A673 (cell line): ENCODE results near the gene POU2AF1. TPM values are rescaled to one million over a fixed set of nuclear protein-coding genes. Genes with fewer than 3 reads are reported as not detected.

Source experiments
- BruUV-seq: library from RNA; stranded (reverse); fragments of 400-500 nt; replicated peaks from 2 replicates; lab custom pipeline; 2021; lab: Mats Ljungman, UMichigan
- CTCF ChIA-PET: fragments of 300-600 bp; sonication (Branson Sonifier 250); formaldehyde crosslinking; loops from one replicate; lab custom pipeline; 2022; ENCODE audit warnings: antibody characterized with exemption; lab: Charles Lee
- POLR2A ChIA-PET: fragments of 300-600 bp; sonication (Branson Sonifier 250); formaldehyde crosslinking; loops from one replicate; lab custom pipeline; 2022; ENCODE audit warnings: antibody characterized with exemption; ENCODE audit not compliant: low non-redundant PET; lab: Charles Lee
- DNase-seq: peaks from one replicate; pipeline ENCODE4 v3.0.0-alpha.2; 2015; ENCODE audit warnings: low spot score
- H3K27ac ChIP-seq: fragments of 200-600 bp; sonication (generic); 2 replicates; pipeline ENCODE4 v1.5.1; 2016; ENCODE audit warnings: mixed run types, low read depth, mild to moderate bottlenecking, mixed read lengths, antibody characterized with exemption, low read length; ENCODE audit not compliant: poor library complexity, severe bottlenecking
- H3K27me3 ChIP-seq: fragments of 200-600 bp; sonication (generic); replicated peaks from 2 replicates; pipeline ENCODE4 v1.6.1; 2017; ENCODE audit warnings: mixed run types, low read depth, mild to moderate bottlenecking, mixed read lengths, antibody characterized with exemption, low read length; ENCODE audit not compliant: insufficient read depth, poor library complexity
- H3K36me3 ChIP-seq: fragments of 200-600 bp; sonication (generic); 2 replicates; pipeline ENCODE4 v1.6.1; 2016; ENCODE audit warnings: mixed run types, mild to moderate bottlenecking, mixed read lengths, antibody characterized with exemption, low read length; ENCODE audit not compliant: insufficient read depth, poor library complexity, severe bottlenecking
- H3K4me1 ChIP-seq: fragments of 200-600 bp; sonication (generic); 2 replicates; pipeline ENCODE4 v1.6.1; 2017; ENCODE audit warnings: mixed run types, mild to moderate bottlenecking, mixed read lengths, antibody characterized with exemption, low read length; ENCODE audit not compliant: insufficient read depth, poor library complexity, severe bottlenecking
- H3K4me3 ChIP-seq: fragments of 200-600 bp; sonication (generic); 2 replicates; pipeline ENCODE4 v1.5.1; 2016; ENCODE audit warnings: low read depth, mixed run types, mild to moderate bottlenecking, mixed read lengths, low read length; ENCODE audit not compliant: poor library complexity, severe bottlenecking
- H3K9me3 ChIP-seq: fragments of 200-600 bp; sonication (generic); 2 replicates; pipeline ENCODE4 v1.6.1; 2016; ENCODE audit warnings: mixed run types, low read depth, mild to moderate bottlenecking, mixed read lengths, antibody characterized with exemption, low read length; ENCODE audit not compliant: poor library complexity, severe bottlenecking
- EZH2 ChIP-seq: fragments of 200-600 bp; sonication (generic); IDR thresholded peaks from 2 replicates; pipeline ENCODE4 v1.6.1; 2017; ENCODE audit warnings: borderline replicate concordance, low read depth, mild to moderate bottlenecking, mixed read lengths, antibody characterized with exemption, low read length; ENCODE audit not compliant: poor library complexity, severe bottlenecking
- intact Hi-C: fragments of 100-400 bp; cut with micrococcal nuclease; formaldehyde crosslinking; loops from one replicate; pipeline ENCODE4 v1.10.0; 2022; ENCODE audit not compliant: unreplicated experiment
- total RNA-seq: library from RNA; stranded (reverse); gene quantifications from 2 replicates; pipeline ENCODE4 v1.2.3, GENCODE V29; 2021
- TF ChIP-seq, protein P1 (sequence below): fragments of 300-800, 200-600 bp; sonication (generic); conservative IDR thresholded peaks from 2 replicates; pipeline ENCODE4 v1.5.1; 2017; ENCODE audit warnings: low read depth, mild to moderate bottlenecking, antibody characterized with exemption, low read length, moderate library complexity, mixed read lengths

The POU2AF1 gene
- total RNA-seq, 1 experiment from 2014 or later, result not detected

- ChIA-PET POLR2A (interaction anchor here (1.0 kb wide), 1 partner anchor 622 kb away, joined by 3 read pairs; no protein-coding TSS in a partner anchor), CTCF (no interaction called here)
- no peaks in the 10 kb centered on the region for H3K27me3 ChIP-seq
- H3K9me3 ChIP-seq, result peaks cover 15% of the 10 kb centered on the region
- intact Hi-C loops, result no loop called here
- no peak overlapping the region for H3K27ac ChIP-seq
- no peak for DNase-seq
- no peak for TF ChIP-seq EZH2
- TF ChIP-seq, protein P1, sequence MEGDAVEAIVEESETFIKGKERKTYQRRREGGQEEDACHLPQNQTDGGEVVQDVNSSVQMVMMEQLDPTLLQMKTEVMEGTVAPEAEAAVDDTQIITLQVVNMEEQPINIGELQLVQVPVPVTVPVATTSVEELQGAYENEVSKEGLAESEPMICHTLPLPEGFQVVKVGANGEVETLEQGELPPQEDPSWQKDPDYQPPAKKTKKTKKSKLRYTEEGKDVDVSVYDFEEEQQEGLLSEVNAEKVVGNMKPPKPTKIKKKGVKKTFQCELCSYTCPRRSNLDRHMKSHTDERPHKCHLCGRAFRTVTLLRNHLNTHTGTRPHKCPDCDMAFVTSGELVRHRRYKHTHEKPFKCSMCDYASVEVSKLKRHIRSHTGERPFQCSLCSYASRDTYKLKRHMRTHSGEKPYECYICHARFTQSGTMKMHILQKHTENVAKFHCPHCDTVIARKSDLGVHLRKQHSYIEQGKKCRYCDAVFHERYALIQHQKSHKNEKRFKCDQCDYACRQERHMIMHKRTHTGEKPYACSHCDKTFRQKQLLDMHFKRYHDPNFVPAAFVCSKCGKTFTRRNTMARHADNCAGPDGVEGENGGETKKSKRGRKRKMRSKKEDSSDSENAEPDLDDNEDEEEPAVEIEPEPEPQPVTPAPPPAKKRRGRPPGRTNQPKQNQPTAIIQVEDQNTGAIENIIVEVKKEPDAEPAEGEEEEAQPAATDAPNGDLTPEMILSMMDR, result no peak
- no TSS peak for BruUV-seq
- no peaks in the 10 kb centered on the region for H3K36me3 ChIP-seq
- H3K4me1 ChIP-seq, result peaks cover 35% of the 10 kb centered on the region
- H3K4me3 ChIP-seq, result no peak overlapping the region
These were observed 39.2 kb downstream of the POU2AF1 start for GRCh38 chr11:111339758-111340388.

GRCh38 chr11:111336582-111337256 is 42.4 kb downstream of the POU2AF1 start:
- intact Hi-C loops, result no loop called here
- ChIA-PET POLR2A (interaction anchor here (0.7 kb wide), 1 partner anchor 12 kb away, joined by 4 read pairs; no protein-coding TSS in a partner anchor), CTCF (interaction anchor here (1.4 kb wide), 1 partner anchor 90 kb away, joined by 4 read pairs; no protein-coding TSS in a partner anchor)
- no peak for TF ChIP-seq EZH2
- TF ChIP-seq, protein P1, result no peak
- peak; percentile 99 for DNase-seq
- Histone ChIP-seq H3K36me3 (no peaks in the 10 kb centered on the region), H3K4me3 (no peak overlapping the region), H3K27me3 (no peaks in the 10 kb centered on the region), H3K4me1 (peaks cover 34% of the 10 kb centered on the region), H3K27ac (peak overlapping the region; percentile 53), H3K9me3 (peaks cover 15% of the 10 kb centered on the region)
- BruUV-seq, result no TSS peak

- CTCF ChIA-PET, result interaction anchor here (1.4 kb wide), 1 partner anchor 91 kb away, joined by 4 read pairs; no protein-coding TSS in a partner anchor
- BruUV-seq, result no TSS peak
- intact Hi-C loops, result no loop called here
These were observed 43.0 kb downstream of the POU2AF1 start for GRCh38 chr11:111336062-111336461.

More at GRCh38 chr11:111336062-111336461, 43.0 kb downstream of the POU2AF1 start:
- Histone ChIP-seq H3K27ac (peak overlapping the region; percentile 53), H3K36me3 (no peaks in the 10 kb centered on the region), H3K9me3 (peaks cover 15% of the 10 kb centered on the region), H3K27me3 (no peaks in the 10 kb centered on the region), H3K4me3 (no peak overlapping the region), H3K4me1 (peaks cover 34% of the 10 kb centered on the region)
- POLR2A ChIA-PET, result interaction anchor here (0.7 kb wide), 1 partner anchor 12 kb away, joined by 4 read pairs; no protein-coding TSS in a partner anchor
- no peak for DNase-seq
- TF ChIP-seq EZH2, result no peak
